Keratinocyte (primary cell): ENCODE results near the gene PLCH2. TPM values are rescaled to one million over a fixed set of nuclear protein-coding genes. Genes with fewer than 3 reads are reported as not detected.

ENCODE experiments used
- DNase-seq: peaks from one replicate; pipeline ENCODE4 v3.0.0-alpha.2; 2011; ENCODE audit warnings: low read depth, missing footprints, low spot score
- FAIRE-seq: peaks from 2 replicates; lab custom pipeline; 2011; peaks lifted over from hg19 to GRCh38; lab: Jason Lieb, UNC
- H2AFZ ChIP-seq: 2 replicates; pipeline ENCODE4 v1.6.0; 2012; ENCODE audit warnings: low read length, control low read depth, inconsistent platforms; ENCODE audit not compliant: control insufficient read depth
- H3K27ac ChIP-seq: 2 replicates; pipeline ENCODE4 v1.5.1; 2011; ENCODE audit warnings: low read length; ENCODE audit not compliant: control insufficient read depth, insufficient read depth
- H3K27me3 ChIP-seq: 3 replicates; pipeline ENCODE4 v1.6.0; 2011; ENCODE audit warnings: low read length; ENCODE audit not compliant: control insufficient read depth, insufficient read depth; ENCODE audit errors: extremely low read depth
- H3K36me3 ChIP-seq, 2 experiments: 2 replicates in 1 of 2; 3 replicates in 1 of 2; pipeline ENCODE4 v1.5.1; 2011; ENCODE audit warnings: low read length in 2 of 2, mild to moderate bottlenecking in 1 of 2; ENCODE audit not compliant: control insufficient read depth in 2 of 2, insufficient read depth in 2 of 2; ENCODE audit errors: extremely low read depth in 1 of 2
- H3K4me1 ChIP-seq: 3 replicates; pipeline ENCODE4 v1.5.1; 2011; ENCODE audit warnings: low read length; ENCODE audit not compliant: control insufficient read depth, insufficient read depth; ENCODE audit errors: extremely low read depth
- H3K4me2 ChIP-seq: 3 replicates; pipeline ENCODE4 v1.6.0; 2011; ENCODE audit warnings: low read depth, low read length; ENCODE audit not compliant: control insufficient read depth, insufficient read depth; ENCODE audit errors: extremely low read depth
- H3K4me3 ChIP-seq, 3 experiments: fragments of 200-600 bp in 1 of 3; sonication (generic) in 1 of 3; 2 replicates in 2 of 3; 3 replicates in 1 of 3; pipeline ENCODE4 v1.5.1; 2011 to 2016; ENCODE audit warnings: low read length in 3 of 3, mild to moderate bottlenecking in 3 of 3, control low read depth in 2 of 3, inconsistent platforms in 1 of 3, low read depth in 1 of 3, mixed read lengths in 1 of 3, mixed run types in 1 of 3, moderate library complexity in 1 of 3; ENCODE audit not compliant: control insufficient read depth in 2 of 3, insufficient read depth in 2 of 3; ENCODE audit errors: extremely low read depth in 1 of 3
- H3K79me2 ChIP-seq: 2 replicates; pipeline ENCODE4 v1.6.0; 2012; ENCODE audit warnings: low read length; ENCODE audit not compliant: control insufficient read depth, insufficient read depth
- H3K9ac ChIP-seq: 3 replicates; pipeline ENCODE4 v1.6.0; 2011; ENCODE audit warnings: low read length; ENCODE audit not compliant: control insufficient read depth, insufficient read depth; ENCODE audit errors: extremely low read depth
- H3K9me1 ChIP-seq: 3 replicates; pipeline ENCODE4 v1.6.0; 2011; ENCODE audit warnings: low read length; ENCODE audit not compliant: control insufficient read depth, insufficient read depth; ENCODE audit errors: extremely low read depth
- H3K9me3 ChIP-seq: 2 replicates; pipeline ENCODE4 v1.5.1; 2012; ENCODE audit warnings: low read depth, low read length; ENCODE audit not compliant: control insufficient read depth
- H4K20me1 ChIP-seq: 3 replicates; pipeline ENCODE4 v1.6.0; 2011; ENCODE audit warnings: low read length; ENCODE audit not compliant: control insufficient read depth, insufficient read depth; ENCODE audit errors: extremely low read depth
- CTCF ChIP-seq, 3 experiments: IDR thresholded peaks in 1 of 3; conservative IDR thresholded peaks in 1 of 3; optimal IDR thresholded peaks in 1 of 3; 2 replicates in 2 of 3; 3 replicates in 1 of 3; pipeline versions ENCODE3 to v1.5.1; 2011; ENCODE audit warnings: low read length in 3 of 3, mild to moderate bottlenecking in 3 of 3, moderate library complexity in 2 of 3, control low read depth in 1 of 3, inconsistent platforms in 1 of 3; ENCODE audit not compliant: insufficient read depth in 2 of 3; ENCODE audit errors: extremely low read depth in 1 of 3
- EZH2 ChIP-seq: IDR thresholded peaks from one replicate; pipeline ENCODE4 v1.6.1; 2012; ENCODE audit warnings: inconsistent platforms, mild to moderate bottlenecking, low read length, moderate library complexity
- dilution Hi-C: fragments of 300-500 bp; cut with MboI; formaldehyde crosslinking; loops from one replicate; pipeline ENCODE4 v1.7.0; 2020; ENCODE audit warnings: low sequenced_read_pairs; ENCODE audit not compliant: extremely low pct_ligation_motif_present
- polyA plus RNA-seq, 5 experiments: library from polyadenylated mRNA; depleted of rRNA in 3 of 5; stranded (reverse) in 3 of 5; stranded (forward) in 1 of 5; unstranded in 1 of 5; fragments of >200 nt; gene quantifications; 1 replicate in 1 of 5; 2 replicates in 3 of 5; 3 replicates in 1 of 5; pipeline versions ENCODE4 v1.2.1 to v1.2.3, GENCODE V29; 2011 to 2012; ENCODE audit warnings: missing spikeins in 2 of 5, low read depth in 1 of 5, low replicate concordance in 1 of 5

The PLCH2 gene
- polyA plus RNA-seq, 1 donor (not counting 4 experiments of a cell fraction or from before 2014, with no cell fraction given): 57.4 TPM

GRCh38 chr1:2479186-2479585 lies 3.1 kb downstream of the PLCH2 start:
- TF ChIP-seq EZH2 (no peak), CTCF (optimal IDR thresholded peaks at IDR 0.05 in 1 of 3, IDR thresholded peaks at IDR 0.05 in 1 of 3, conservative IDR thresholded peaks at IDR 0.05 in 1 of 3; ENCODE audit: extremely low read depth in 1 of 3, insufficient read depth in 2 of 3, low read length in 3 of 3) (no peak)
- Histone ChIP-seq H3K4me2 (no peak overlapping the region), H3K9ac (no peak overlapping the region), H4K20me1 (peaks cover 59% of the 10 kb centered on the region), H3K36me3 (peaks cover 13 to 26% of the 10 kb centered on the region in 2 experiments), H3K4me1 (peaks cover 20% of the 10 kb centered on the region), H3K79me2 (peaks cover 56% of the 10 kb centered on the region), H3K9me1 (no peaks in the 10 kb centered on the region), H3K9me3 (no peaks in the 10 kb centered on the region), H2AFZ (no peak overlapping the region), H3K27me3 (no peaks in the 10 kb centered on the region), H3K4me3 (no peak overlapping the region), H3K27ac (no peak overlapping the region)
- dilution Hi-C loops: no loop called here
- DNase-seq (no peak), FAIRE-seq (no peak)

- peaks cover 60% of the 10 kb centered on the region for H4K20me1 ChIP-seq
- H3K9ac ChIP-seq: no peak overlapping the region
- H3K27me3 ChIP-seq: no peaks in the 10 kb centered on the region
- H3K4me1 ChIP-seq: peaks cover 20% of the 10 kb centered on the region
- dilution Hi-C loops: no loop called here
- H2AFZ ChIP-seq: no peak overlapping the region
- no peaks in the 10 kb centered on the region for H3K9me3 ChIP-seq
- H3K4me2 ChIP-seq: no peak overlapping the region
- H3K36me3 ChIP-seq: peaks cover 13 to 30% of the 10 kb centered on the region in 2 experiments
- H3K27ac ChIP-seq: no peak overlapping the region
- TF ChIP-seq CTCF (optimal IDR thresholded peaks at IDR 0.05 in 1 of 3, IDR thresholded peaks at IDR 0.05 in 1 of 3, conservative IDR thresholded peaks at IDR 0.05 in 1 of 3; ENCODE audit: extremely low read depth in 1 of 3, insufficient read depth in 2 of 3, low read length in 3 of 3) (no peak), EZH2 (no peak)
- no peaks in the 10 kb centered on the region for H3K9me1 ChIP-seq
- FAIRE-seq: no peak
- no peak for DNase-seq
- H3K79me2 ChIP-seq: peaks cover 53% of the 10 kb centered on the region
- no peak overlapping the region for H3K4me3 ChIP-seq
Measured at GRCh38 chr1:2479618-2480017, 3.5 kb downstream of the PLCH2 start.
